Caco-2 (cell line): ENCODE measurements around the gene TNFRSF8. TPM values are rescaled to one million over a fixed set of nuclear protein-coding genes. Genes with fewer than 3 reads are reported as not detected.

Experiments
- Bru-seq: library from RNA; stranded (reverse); fragments of 400-500 nt; gene quantifications from one replicate; lab custom pipeline; 2021; lab: Mats Ljungman, UMichigan
- BruChase-seq, 2 experiments: library from RNA; stranded (reverse); fragments of 400-500 nt; gene quantifications; one replicate each; lab custom pipeline; 2021; lab: Mats Ljungman, UMichigan
- BruUV-seq: library from RNA; stranded (reverse); fragments of 400-500 nt; replicated peaks from 2 replicates; lab custom pipeline; 2021; lab: Mats Ljungman, UMichigan
- CTCF ChIA-PET: fragments of 300-600 bp; sonication (Branson Sonifier 250); formaldehyde crosslinking; loops from one replicate; lab custom pipeline; 2022; ENCODE audit warnings: antibody characterized with exemption; lab: Charles Lee
- POLR2A ChIA-PET: fragments of 300-600 bp; sonication (Branson Sonifier 250); formaldehyde crosslinking; loops from one replicate; lab custom pipeline; 2022; ENCODE audit warnings: antibody characterized with exemption; lab: Charles Lee
- DNase-seq, 2 experiments: peaks; one replicate each; pipeline versions ENCODE4 v3.0.0 to v3.0.0-alpha.2; 2020 to 2022
- H3K27me3 ChIP-seq: replicated peaks from 2 replicates; pipeline ENCODE4 v1.6.0; 2011; ENCODE audit warnings: low read length; ENCODE audit not compliant: control insufficient read depth, insufficient read depth
- H3K36me3 ChIP-seq: 2 replicates; pipeline ENCODE4 v1.5.1; 2011; ENCODE audit warnings: low read length; ENCODE audit not compliant: control insufficient read depth, insufficient read depth
- H3K4me1 ChIP-seq: fragments of 250-450 bp; sonication (Bioruptor Pico); 2 replicates; pipeline ENCODE4 v1.5.1; 2020; ENCODE audit warnings: mild to moderate bottlenecking
- H3K4me3 ChIP-seq: 2 replicates; pipeline ENCODE4 v1.5.1; 2011; ENCODE audit warnings: low read depth, mild to moderate bottlenecking, control low read depth, low read length
- H3K9me3 ChIP-seq: fragments of 250-450 bp; sonication (Bioruptor Pico); 2 replicates; pipeline ENCODE4 v1.5.1; 2020; ENCODE audit warnings: mild to moderate bottlenecking, moderate library complexity
- H3K27ac Mint-ChIP-seq: one replicate; pipeline ENCODE4 v1.8.0; 2022; ENCODE audit warnings: mixed read lengths; ENCODE audit not compliant: unreplicated experiment
- H3K27me3 Mint-ChIP-seq: one replicate; pipeline ENCODE4 v1.8.0; 2022; ENCODE audit warnings: mixed read lengths; ENCODE audit not compliant: insufficient read depth, unreplicated experiment
- H3K36me3 Mint-ChIP-seq: one replicate; pipeline ENCODE4 v1.8.0; 2022; ENCODE audit warnings: mild to moderate bottlenecking, mixed read lengths; ENCODE audit not compliant: insufficient read depth, unreplicated experiment
- H3K4me1 Mint-ChIP-seq: one replicate; pipeline ENCODE4 v1.8.0; 2022; ENCODE audit warnings: low read depth, mixed read lengths; ENCODE audit not compliant: unreplicated experiment
- H3K4me3 Mint-ChIP-seq: one replicate; pipeline ENCODE4 v1.8.0; 2022; ENCODE audit warnings: mild to moderate bottlenecking, moderate library complexity, mixed read lengths; ENCODE audit not compliant: unreplicated experiment
- H3K9me3 Mint-ChIP-seq: one replicate; pipeline ENCODE4 v1.8.0; 2022; ENCODE audit warnings: mixed read lengths; ENCODE audit not compliant: unreplicated experiment
- CTCF ChIP-seq, 2 experiments: fragments of 200-600 bp in 1 of 2; IDR thresholded peaks; 1 replicate in 1 of 2; 2 replicates in 1 of 2; pipeline versions ENCODE4 v1.5.1 to v1.8.0; 2011 to 2022; ENCODE audit warnings: antibody characterized with exemption in 1 of 2, control low read depth in 1 of 2, inconsistent platforms in 1 of 2, low read depth in 1 of 2, low read length in 1 of 2, mild to moderate bottlenecking in 1 of 2, moderate library complexity in 1 of 2; ENCODE audit not compliant: insufficient read depth in 1 of 2, severe bottlenecking in 1 of 2, unreplicated experiment in 1 of 2
- intact Hi-C: fragments of 100-400 bp; cut with micrococcal nuclease; formaldehyde crosslinking; loops from one replicate; pipeline ENCODE4 v1.10.0; 2022; ENCODE audit not compliant: unreplicated experiment
- long read RNA-seq: library from polyadenylated mRNA; stranded (forward); transcript quantifications from one replicate; pipeline ENCODE4 v2.0.0, GENCODE V29; 2022
- total RNA-seq: library from RNA; stranded (reverse); gene quantifications from 2 replicates; pipeline ENCODE4 v1.2.3, GENCODE V29; 2022

TNFRSF8 gene
- total RNA-seq: not detected in 2 replicates
- Bru-seq, nascent RNA: not detected
- BruChase-seq, experiment 1, labeled RNA remaining after a 2-hour chase: percentile 6 among the genes with signal in this experiment
- BruChase-seq, experiment 2, labeled RNA remaining after a 6-hour chase: percentile 4 among the genes with signal in this experiment
- long read RNA-seq: 0 reads

- Mint-ChIP-seq H3K4me1 (no peaks in the 10 kb centered on the region), H3K27ac (no peak within 1 kb of the TSS), H3K36me3 (no peaks in the 10 kb centered on the region), H3K9me3 (no peaks in the 10 kb centered on the region), H3K4me3 (no peak within 1 kb of the TSS), H3K27me3 (peaks cover 16% of the 10 kb centered on the region)
- no peak for TF ChIP-seq CTCF (IDR thresholded peaks at IDR 0.05; ENCODE audit: insufficient read depth in 1 of 2, low read depth in 1 of 2, low read length in 1 of 2, severe bottlenecking in 1 of 2, unreplicated experiment in 1 of 2)
- Histone ChIP-seq H3K4me1 (peaks cover 5% of the 10 kb centered on the region), H3K27me3 (no peaks in the 10 kb centered on the region; the same call in 1 of the 2 replicates), H3K36me3 (no peaks in the 10 kb centered on the region), H3K9me3 (no peaks in the 10 kb centered on the region), H3K4me3 (no peak within 1 kb of the TSS)
- BruUV-seq: no TSS peak
- ChIA-PET POLR2A (no interaction called here), CTCF (no interaction called here)
- DNase-seq: no peak
- intact Hi-C loops: no loop called here
Observed at GRCh38 chr1:12063141-12064072, at the start of gene TNFRSF8. Gene TNFRSF8 (plus strand): TSS chr1:12063303. CDS start chr1:12063599, 296 bp downstream.

GRCh38 chr1:12014141-12014991 is 48.7 kb upstream of the TNFRSF8 start:
- BruUV-seq: no TSS peak
- POLR2A ChIA-PET: no interaction called here
- Histone ChIP-seq H3K4me1 (no peaks in the 10 kb centered on the region), H3K27me3 (no peaks in the 10 kb centered on the region), H3K4me3 (no peak overlapping the region), H3K9me3 (no peaks in the 10 kb centered on the region), H3K36me3 (peaks cover 3% of the 10 kb centered on the region)
- Mint-ChIP-seq H3K27me3 (no peaks in the 10 kb centered on the region), H3K9me3 (no peaks in the 10 kb centered on the region), H3K4me3 (no peak overlapping the region), H3K36me3 (peaks cover 42% of the 10 kb centered on the region), H3K27ac (peak overlapping the region; percentile 70), H3K4me1 (peaks cover 6% of the 10 kb centered on the region)
- no peak for DNase-seq
- peak in 1 of 2 experiments; percentile 35 for TF ChIP-seq CTCF (IDR thresholded peaks at IDR 0.05; ENCODE audit: insufficient read depth in 1 of 2, low read depth in 1 of 2, low read length in 1 of 2, severe bottlenecking in 1 of 2, unreplicated experiment in 1 of 2)
- intact Hi-C loops: no loop called here
- CTCF ChIA-PET: no interaction called here

GRCh38 chr1:12015001-12015491 is 48.1 kb upstream of the TNFRSF8 start:
- Mint-ChIP-seq H3K27me3 (no peaks in the 10 kb centered on the region), H3K4me1 (peaks cover 6% of the 10 kb centered on the region), H3K27ac (no peak overlapping the region), H3K4me3 (no peak overlapping the region), H3K36me3 (peaks cover 39% of the 10 kb centered on the region), H3K9me3 (no peaks in the 10 kb centered on the region)
- no peaks in the 10 kb centered on the region for H3K9me3 ChIP-seq
- BruUV-seq: no TSS peak
- H3K36me3 ChIP-seq: peaks cover 3% of the 10 kb centered on the region
- intact Hi-C loops: no loop called here
- no peak for DNase-seq
- no peaks in the 10 kb centered on the region for H3K27me3 ChIP-seq
- CTCF ChIA-PET: no interaction called here
- H3K4me1 ChIP-seq: no peaks in the 10 kb centered on the region
- TF ChIP-seq CTCF (IDR thresholded peaks at IDR 0.05; ENCODE audit: insufficient read depth in 1 of 2, low read depth in 1 of 2, low read length in 1 of 2, severe bottlenecking in 1 of 2, unreplicated experiment in 1 of 2): no peak
- POLR2A ChIA-PET: no interaction called here
- H3K4me3 ChIP-seq: no peak overlapping the region
